HL-60 (cell line): ENCODE results near the gene SMURF1.

Experiments
- DNase-seq, 2 experiments: peaks; one replicate each; pipeline ENCODE4 v3.0.0-alpha.2; 2010 to 2020; ENCODE audit warnings: low read depth in 1 of 2, low spot score in 1 of 2
- H3K27ac ChIP-seq: fragments of 250-450 bp; sonication (Bioruptor Pico); replicated peaks from 2 replicates; pipeline ENCODE4 v1.5.1; 2020; ENCODE audit warnings: mild to moderate bottlenecking, moderate library complexity
- H3K27me3 ChIP-seq: fragments of 250-450 bp; sonication (Bioruptor Pico); 2 replicates; pipeline ENCODE4 v1.5.1; 2021; ENCODE audit warnings: mild to moderate bottlenecking, moderate library complexity; ENCODE audit not compliant: insufficient read depth, poor library complexity, severe bottlenecking
- H3K4me3 ChIP-seq: replicated peaks from 2 replicates; pipeline ENCODE4 v1.5.1; 2011; ENCODE audit warnings: mild to moderate bottlenecking, control low read depth, low read length; ENCODE audit not compliant: insufficient read depth
- CTCF ChIP-seq: IDR thresholded peaks from one replicate; pipeline ENCODE4 v1.5.1; 2011; ENCODE audit warnings: low read length, control low read depth, inconsistent platforms; ENCODE audit not compliant: insufficient read depth
- GABPA ChIP-seq: IDR thresholded peaks from 2 replicates; pipeline ENCODE4 v1.6.1; 2012; ENCODE audit warnings: low read depth
- POLR2AphosphoS5 ChIP-seq: IDR thresholded peaks from 2 replicates; pipeline ENCODE4 v1.6.1; 2012; ENCODE audit warnings: low read depth
- SPI1 ChIP-seq: IDR thresholded peaks from 2 replicates; pipeline ENCODE4 v1.6.1; 2012; ENCODE audit warnings: low read depth, mild to moderate bottlenecking, borderline replicate concordance
- TF ChIP-seq, protein P1 (sequence below): IDR thresholded peaks from 2 replicates; pipeline ENCODE4 v1.6.1; 2012; ENCODE audit warnings: low read depth; ENCODE audit not compliant: insufficient replicate concordance

The SMURF1 gene

DNA sequence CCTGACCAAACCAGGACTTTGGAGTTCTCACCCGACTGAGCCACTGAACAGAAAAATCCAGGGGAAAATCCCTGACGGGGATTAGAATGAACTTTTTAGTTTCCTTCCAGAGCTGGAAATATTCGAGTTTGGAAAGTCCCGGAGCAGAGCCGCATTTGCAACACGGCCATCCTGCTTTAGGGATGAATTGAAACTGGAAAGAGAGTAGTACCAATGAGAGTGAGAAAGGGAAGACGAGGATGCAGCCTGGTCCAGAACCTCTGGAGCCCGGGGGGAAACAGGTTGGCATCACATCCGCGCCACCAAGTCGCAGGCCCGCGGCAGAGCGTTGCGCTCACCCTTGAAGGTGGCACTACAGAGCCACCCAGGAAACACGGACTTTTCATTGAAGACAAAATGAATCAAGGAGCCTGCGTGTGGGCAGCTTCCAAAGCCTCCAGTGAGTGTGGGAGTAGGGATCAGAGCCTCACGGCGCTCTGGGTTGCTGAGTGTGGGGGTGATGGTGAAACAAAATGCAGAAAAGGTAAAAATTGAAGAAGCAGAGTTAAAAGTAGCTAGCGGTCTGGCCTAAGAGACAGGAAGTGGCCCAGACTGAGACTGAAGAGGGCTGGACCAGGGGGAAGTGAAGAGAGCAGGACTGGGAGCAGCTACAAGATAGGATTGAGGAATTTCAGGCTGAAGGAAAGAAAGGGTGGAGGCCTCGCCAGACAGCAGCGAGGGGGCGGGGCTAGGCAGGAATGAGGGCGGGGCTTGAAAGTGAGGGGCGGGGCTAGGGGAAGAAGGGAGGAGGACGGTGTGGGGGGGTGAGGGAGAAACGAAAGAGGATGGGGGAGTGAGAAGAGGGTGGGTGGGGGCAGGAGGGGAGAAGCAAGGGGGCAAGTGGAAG is 1.8 kb downstream of the SMURF1 start:
- TF ChIP-seq SPI1 (peak; percentile 71), CTCF (no peak)
- Histone ChIP-seq H3K4me3 (peak overlapping the region; percentile 70), H3K27me3 (no peaks in the 10 kb centered on the region), H3K27ac (no peak overlapping the region)
- DNase-seq, result peak in 1 of 2 experiments; percentile 52

DNA sequence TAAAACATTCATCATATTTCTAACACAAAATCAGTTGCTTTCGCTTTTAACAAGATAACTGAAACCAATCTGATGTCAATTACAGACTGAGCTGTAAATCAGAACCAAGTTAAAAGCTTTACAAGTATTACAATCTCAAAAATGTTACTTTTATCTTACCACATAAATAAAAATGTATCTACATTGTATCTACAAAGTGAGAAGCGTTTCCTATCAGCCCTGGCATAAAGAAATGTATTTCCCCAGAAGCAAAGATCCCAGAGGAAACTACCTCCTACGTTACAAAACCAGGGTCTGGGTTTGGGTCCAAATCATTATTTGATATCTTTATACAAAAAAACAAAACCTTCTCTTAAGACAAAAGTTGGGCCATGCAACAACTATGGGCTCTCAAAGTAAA is 2.6 kb downstream of the SMURF1 start:
- Histone ChIP-seq H3K27ac (no peak overlapping the region), H3K4me3 (no peak overlapping the region)
- TF ChIP-seq POLR2AphosphoS5, result no peak
- TF ChIP-seq GABPA, result no peak
- no peak for TF ChIP-seq SPI1
- TF ChIP-seq, protein P1, sequence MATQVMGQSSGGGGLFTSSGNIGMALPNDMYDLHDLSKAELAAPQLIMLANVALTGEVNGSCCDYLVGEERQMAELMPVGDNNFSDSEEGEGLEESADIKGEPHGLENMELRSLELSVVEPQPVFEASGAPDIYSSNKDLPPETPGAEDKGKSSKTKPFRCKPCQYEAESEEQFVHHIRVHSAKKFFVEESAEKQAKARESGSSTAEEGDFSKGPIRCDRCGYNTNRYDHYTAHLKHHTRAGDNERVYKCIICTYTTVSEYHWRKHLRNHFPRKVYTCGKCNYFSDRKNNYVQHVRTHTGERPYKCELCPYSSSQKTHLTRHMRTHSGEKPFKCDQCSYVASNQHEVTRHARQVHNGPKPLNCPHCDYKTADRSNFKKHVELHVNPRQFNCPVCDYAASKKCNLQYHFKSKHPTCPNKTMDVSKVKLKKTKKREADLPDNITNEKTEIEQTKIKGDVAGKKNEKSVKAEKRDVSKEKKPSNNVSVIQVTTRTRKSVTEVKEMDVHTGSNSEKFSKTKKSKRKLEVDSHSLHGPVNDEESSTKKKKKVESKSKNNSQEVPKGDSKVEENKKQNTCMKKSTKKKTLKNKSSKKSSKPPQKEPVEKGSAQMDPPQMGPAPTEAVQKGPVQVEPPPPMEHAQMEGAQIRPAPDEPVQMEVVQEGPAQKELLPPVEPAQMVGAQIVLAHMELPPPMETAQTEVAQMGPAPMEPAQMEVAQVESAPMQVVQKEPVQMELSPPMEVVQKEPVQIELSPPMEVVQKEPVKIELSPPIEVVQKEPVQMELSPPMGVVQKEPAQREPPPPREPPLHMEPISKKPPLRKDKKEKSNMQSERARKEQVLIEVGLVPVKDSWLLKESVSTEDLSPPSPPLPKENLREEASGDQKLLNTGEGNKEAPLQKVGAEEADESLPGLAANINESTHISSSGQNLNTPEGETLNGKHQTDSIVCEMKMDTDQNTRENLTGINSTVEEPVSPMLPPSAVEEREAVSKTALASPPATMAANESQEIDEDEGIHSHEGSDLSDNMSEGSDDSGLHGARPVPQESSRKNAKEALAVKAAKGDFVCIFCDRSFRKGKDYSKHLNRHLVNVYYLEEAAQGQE, result no peak
- TF ChIP-seq CTCF, result no peak

DNA sequence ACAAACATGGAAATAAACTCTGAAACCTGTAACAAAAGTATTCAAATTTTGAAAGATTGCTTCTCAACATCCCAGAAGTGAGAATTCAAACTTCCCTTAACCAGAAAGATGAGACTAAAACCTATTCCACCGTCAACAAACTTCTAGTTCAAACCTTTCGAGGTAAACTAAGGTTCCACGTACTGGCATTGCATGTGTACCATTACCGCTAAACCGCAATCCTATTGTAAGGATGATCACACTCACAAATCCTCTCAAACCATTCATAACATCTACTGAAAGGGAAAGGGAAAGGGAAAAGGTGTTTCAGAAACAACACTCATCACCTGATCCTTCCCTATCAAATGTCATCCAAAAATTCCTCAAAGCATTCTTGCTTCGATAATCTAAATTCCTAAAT is 3.1 kb downstream of the SMURF1 start:
- no peak for DNase-seq
- H3K27me3 ChIP-seq, result no peaks in the 10 kb centered on the region
- no peak overlapping the region for H3K4me3 ChIP-seq
- no peak for TF ChIP-seq POLR2AphosphoS5
- TF ChIP-seq CTCF, result no peak
- TF ChIP-seq, protein P1, result no peak
- TF ChIP-seq GABPA, result no peak
- no peak for TF ChIP-seq SPI1
- no peak overlapping the region for H3K27ac ChIP-seq

More for the DNA sequence above, 2.6 kb downstream of the SMURF1 start:
- no peaks in the 10 kb centered on the region for H3K27me3 ChIP-seq
- DNase-seq, result no peak
